H1 (cell line): Measurements from ENCODE around the gene SOX12. TPM values are rescaled to one million over a fixed set of nuclear protein-coding genes. Genes with fewer than 3 reads are reported as not detected.

Source experiments
- CTCF ChIA-PET: fragments of 300-600 bp; sonication (Branson Sonifier 250); formaldehyde crosslinking; loops from one replicate; lab custom pipeline; 2021; ENCODE audit not compliant: partially characterized antibody; lab: Charles Lee
- POLR2A ChIA-PET: fragments of 300-600 bp; sonication (Branson Sonifier 250); formaldehyde crosslinking; loops from one replicate; lab custom pipeline; 2021; ENCODE audit warnings: inconsistent platforms; ENCODE audit not compliant: partially characterized antibody; lab: Charles Lee
- DNase-seq, 2 experiments: peaks; one replicate each; pipeline versions ENCODE4 v3.0.0 to v3.0.0-alpha.2; 2010 to 2022; ENCODE audit warnings: low spot score in 2 of 2, low read depth in 1 of 2, mixed read lengths in 1 of 2
- FAIRE-seq: peaks from 2 replicates; lab custom pipeline; 2011; peaks lifted over from hg19 to GRCh38; lab: Jason Lieb, UNC
- H2AFZ ChIP-seq: 2 replicates; pipeline ENCODE4 v1.8.1; 2012; ENCODE audit warnings: low read length, inconsistent platforms
- H2AK5ac ChIP-seq: 2 replicates; pipeline ENCODE4 v1.6.1; 2013; ENCODE audit warnings: low read depth, low read length
- H2BK120ac ChIP-seq: replicated peaks from 2 replicates; pipeline ENCODE3; 2013; ENCODE audit warnings: low read depth, low read length, inconsistent platforms
- H2BK12ac ChIP-seq: 2 replicates; pipeline ENCODE4 v1.6.1; 2013; ENCODE audit warnings: low read depth, low read length
- H2BK15ac ChIP-seq: 2 replicates; pipeline ENCODE4 v1.6.1; 2013; ENCODE audit warnings: low read length
- H2BK20ac ChIP-seq: 2 replicates; pipeline ENCODE4 v1.6.1; 2013; ENCODE audit warnings: low read length
- H2BK5ac ChIP-seq: 2 replicates; pipeline ENCODE4 v1.6.1; 2013; ENCODE audit warnings: low read depth, low read length
- H3K14ac ChIP-seq: 2 replicates; pipeline ENCODE4 v1.6.1; 2013; ENCODE audit warnings: inconsistent platforms; ENCODE audit not compliant: insufficient read length
- H3K18ac ChIP-seq: 2 replicates; pipeline ENCODE4 v1.6.1; 2013; ENCODE audit warnings: low read length; ENCODE audit errors: extremely low read depth
- H3K23ac ChIP-seq: 2 replicates; pipeline ENCODE4 v1.6.1; 2013; ENCODE audit warnings: inconsistent platforms; ENCODE audit not compliant: insufficient read length
- H3K23me2 ChIP-seq: 2 replicates; pipeline ENCODE4 v1.6.1; 2013; ENCODE audit warnings: low read depth, low read length
- H3K27ac ChIP-seq: 2 replicates; pipeline ENCODE4 v1.6.1; 2011; ENCODE audit warnings: low read depth, low read length, inconsistent platforms
- H3K27me3 ChIP-seq, 4 experiments: replicated peaks in 1 of 4; 1 replicate in 1 of 4; 2 replicates in 3 of 4; pipeline versions ENCODE4 v1.6.1 to v1.8.1; 2011 to 2013; ENCODE audit warnings: low read length in 3 of 4, mild to moderate bottlenecking in 3 of 4, inconsistent platforms in 2 of 4, mixed read lengths in 2 of 4, moderate library complexity in 1 of 4; ENCODE audit not compliant: control insufficient read depth in 3 of 4, insufficient read depth in 3 of 4; ENCODE audit errors: extremely low read depth in 1 of 4
- H3K36me3 ChIP-seq, 4 experiments: 2 replicates each; pipeline versions ENCODE4 v1.6.1 to v1.8.1; 2011 to 2013; ENCODE audit warnings: mild to moderate bottlenecking in 4 of 4, low read length in 3 of 4, moderate library complexity in 2 of 4, control low read depth in 1 of 4, inconsistent platforms in 1 of 4; ENCODE audit not compliant: insufficient read depth in 4 of 4, control insufficient read depth in 2 of 4
- H3K4ac ChIP-seq: replicated peaks from 2 replicates; pipeline ENCODE3; 2013; ENCODE audit warnings: low read length, low read depth, mixed read lengths, inconsistent platforms; ENCODE audit not compliant: insufficient read length
- H3K4me1 ChIP-seq, 4 experiments: replicated peaks in 1 of 4; 1 replicate in 1 of 4; 2 replicates in 3 of 4; pipeline versions ENCODE4 v1.6.1 to v1.8.1; 2011 to 2013; ENCODE audit warnings: low read length in 3 of 4, inconsistent platforms in 2 of 4, mixed read lengths in 1 of 4; ENCODE audit not compliant: insufficient read depth in 4 of 4, control insufficient read depth in 3 of 4
- H3K4me2 ChIP-seq, 2 experiments: 2 replicates each; pipeline versions ENCODE4 v1.6.1 to v1.8.1; 2011 to 2013; ENCODE audit warnings: low read depth in 2 of 2, low read length in 2 of 2, control low read depth in 1 of 2, inconsistent platforms in 1 of 2, mild to moderate bottlenecking in 1 of 2; ENCODE audit not compliant: insufficient read depth in 1 of 2
- H3K4me3 ChIP-seq, 4 experiments: fragments of 200-600, 300-600 bp in 1 of 4; sonication (generic), shearing (Covaris generic), sonication (Bioruptor Twin) in 1 of 4; 2 replicates each; pipeline versions ENCODE4 v1.5.1 to v1.8.1; 2011 to 2016; ENCODE audit warnings: low read length in 4 of 4, low read depth in 3 of 4, control low read depth in 2 of 4, inconsistent platforms in 2 of 4, mild to moderate bottlenecking in 2 of 4, mixed read lengths in 1 of 4, moderate library complexity in 1 of 4; ENCODE audit not compliant: insufficient read depth in 2 of 4; ENCODE audit errors: extremely low read depth in 1 of 4
- H3K56ac ChIP-seq: replicated peaks from 2 replicates; pipeline ENCODE3; 2013; ENCODE audit warnings: low read depth, mild to moderate bottlenecking, mixed read lengths, low read length, inconsistent platforms; ENCODE audit not compliant: insufficient read length
- H3K79me1 ChIP-seq: 2 replicates; pipeline ENCODE4 v1.6.1; 2013; ENCODE audit warnings: low read depth, low read length, control low read depth
- H3K79me2 ChIP-seq, 2 experiments: 2 replicates each; pipeline versions ENCODE4 v1.6.1 to v1.8.1; 2012 to 2013; ENCODE audit warnings: low read length in 2 of 2, mild to moderate bottlenecking in 2 of 2, inconsistent platforms in 1 of 2; ENCODE audit not compliant: insufficient read depth in 2 of 2, control insufficient read depth in 1 of 2
- H3K9ac ChIP-seq, 4 experiments: replicated peaks in 1 of 4; 1 replicate in 1 of 4; 2 replicates in 3 of 4; pipeline versions ENCODE4 v1.6.1 to v1.8.1; 2011 to 2013; ENCODE audit warnings: low read depth in 3 of 4, low read length in 3 of 4, control low read depth in 2 of 4, mild to moderate bottlenecking in 2 of 4, moderate library complexity in 2 of 4, inconsistent platforms in 1 of 4; ENCODE audit errors: extremely low read depth in 1 of 4
- H3K9me3 ChIP-seq, 2 experiments: 2 replicates each; pipeline versions ENCODE4 v1.6.1 to v1.8.1; 2012 to 2013; ENCODE audit warnings: mild to moderate bottlenecking in 2 of 2, moderate library complexity in 2 of 2, control low read depth in 1 of 2, inconsistent platforms in 1 of 2, low read depth in 1 of 2, low read length in 1 of 2, mixed read lengths in 1 of 2; ENCODE audit not compliant: insufficient read depth in 2 of 2
- H4K20me1 ChIP-seq, 2 experiments: replicated peaks in 1 of 2; 2 replicates each; pipeline versions ENCODE3 to v1.8.1; 2011 to 2013; ENCODE audit warnings: inconsistent platforms in 2 of 2, low read length in 2 of 2, mild to moderate bottlenecking in 1 of 2; ENCODE audit not compliant: insufficient read depth in 2 of 2, control insufficient read depth in 1 of 2
- H4K5ac ChIP-seq: 2 replicates; pipeline ENCODE4 v1.6.1; 2013; ENCODE audit warnings: low read length, low read depth, mixed read lengths, inconsistent platforms; ENCODE audit not compliant: insufficient read length
- H4K8ac ChIP-seq: 2 replicates; pipeline ENCODE4 v1.8.0; 2013; ENCODE audit warnings: mild to moderate bottlenecking, moderate library complexity, low read length, inconsistent platforms; ENCODE audit not compliant: insufficient read depth; ENCODE audit errors: extremely low read depth
- H4K91ac ChIP-seq: replicated peaks from 2 replicates; pipeline ENCODE3; 2013; ENCODE audit warnings: low read length, mixed read lengths, inconsistent platforms; ENCODE audit not compliant: insufficient read length
- JUN ChIP-seq: IDR thresholded peaks from 2 replicates; pipeline ENCODE4 v1.6.1; 2011; ENCODE audit warnings: low read depth, mild to moderate bottlenecking, improper control_type of control experiment, low read length
- MAX ChIP-seq: IDR thresholded peaks from 2 replicates; pipeline ENCODE4 v1.6.1; 2012; ENCODE audit warnings: inconsistent platforms
- RFX5 ChIP-seq: IDR thresholded peaks from 2 replicates; pipeline ENCODE4 v1.6.1; 2011; ENCODE audit warnings: low read depth, low read length, improper control_type of control experiment, borderline replicate concordance
- RNF2 ChIP-seq: fragments of 200-900, 300-1000 bp; sonication (generic); IDR thresholded peaks from 2 replicates; pipeline ENCODE4 v1.7.1; 2016; ENCODE audit warnings: borderline replicate concordance, low read depth, mild to moderate bottlenecking, antibody characterized with exemption, low read length; ENCODE audit not compliant: poor library complexity, severe bottlenecking; ENCODE audit errors: missing control alignments
- SAP30 ChIP-seq: fragments of 300-600 bp; sonication (generic); IDR thresholded peaks from 2 replicates; pipeline ENCODE4 v1.7.1; 2012; ENCODE audit warnings: low read length, moderate library complexity, mild to moderate bottlenecking, inconsistent platforms; ENCODE audit not compliant: insufficient read depth, insufficient replicate concordance
- SIN3A ChIP-seq, 2 experiments: IDR thresholded peaks in 1 of 2; conservative IDR thresholded peaks in 1 of 2; 2 replicates each; pipeline ENCODE4 v1.6.1; 2011 to 2012; ENCODE audit warnings: low read length in 2 of 2, improper control_type of control experiment in 1 of 2, low read depth in 1 of 2, mild to moderate bottlenecking in 1 of 2
- TBP ChIP-seq: IDR thresholded peaks from 2 replicates; pipeline ENCODE4 v1.6.1; 2011; ENCODE audit warnings: low read depth, low read length, improper control_type of control experiment
- USF2 ChIP-seq: IDR thresholded peaks from 2 replicates; pipeline ENCODE4 v1.6.1; 2011; ENCODE audit warnings: low read length, improper control_type of control experiment
- WGBS, 2 experiments: shearing (Covaris generic) in 1 of 2; methylation state at CpG; one replicate each; pipeline versions ENCODE4 v1.1.6 to v1.1.7; 2013 to 2015; ENCODE audit warnings: low lambda C conversion rate in 2 of 2, mixed read lengths in 2 of 2, inconsistent platforms in 1 of 2, low coverage in 1 of 2, missing lambda C conversion rate in 1 of 2; ENCODE audit not compliant: insufficient replicate concordance in 2 of 2, insufficient coverage in 1 of 2, insufficient read length in 1 of 2; ENCODE audit errors: extremely low coverage in 1 of 2, missing lambda C conversion rate in 1 of 2; 5-methylcytosine and 5-hydroxymethylcytosine counted together
- polyA plus RNA-seq, 7 experiments: library from polyadenylated mRNA; depleted of rRNA in 3 of 7; stranded (reverse) in 5 of 7; unstranded in 2 of 7; fragments of >200 nt in 5 of 7; fragments of 200-250 nt in 2 of 7; gene quantifications; 1 replicate in 5 of 7; 2 replicates in 1 of 7; 4 replicates in 1 of 7; pipeline versions ENCODE4 v1.2.1 to v1.2.3, GENCODE V29; 2011 to 2013; ENCODE audit warnings: missing spikeins in 2 of 7, mixed read lengths in 2 of 7
- total RNA-seq: library from RNA; stranded (reverse); fragmentation: NEBNext Ultra II Directional; extraction: Animal tissue kit (Norgen Biotek cat#: 25700); gene quantifications from 2 replicates; pipeline ENCODE4 v1.2.1, GENCODE V29; 2021

SOX12 gene
- total and polyA plus RNA-seq, 2 of the 8 experiments (the other 6 are each of a cell fraction or from before 2014, with no cell fraction given), result 6.4 to 63.0 TPM

GRCh38 chr20:312866-313265 lies 12.5 kb upstream of the SOX12 start:
- peaks cover 4 to 9% (median 6%) of the 10 kb centered on the region in 4 experiments; a peak in 6 of 7 replicates for H3K4me1 ChIP-seq
- H3K23ac ChIP-seq, result no peak overlapping the region
- H3K79me1 ChIP-seq, result no peaks in the 10 kb centered on the region
- H2BK15ac ChIP-seq, result no peak overlapping the region
- H4K8ac ChIP-seq, result no peak overlapping the region
- H3K36me3 ChIP-seq, result no peaks in the 10 kb centered on the region
- H3K18ac ChIP-seq, result no peak overlapping the region
- no peak overlapping the region for H2BK120ac ChIP-seq
- no peak overlapping the region for H3K27ac ChIP-seq
- H3K14ac ChIP-seq, result no peak overlapping the region
- 77% methylated on average over 1 of the region's 1 CpG; no CpG with 5 or more reads in 1 of the 2 experiments for WGBS, 2 experiments
- no peak overlapping the region for H2BK12ac ChIP-seq
- no peak overlapping the region for H2BK20ac ChIP-seq
- ChIA-PET CTCF (interaction anchor here (1.3 to 2.4 kb wide), 2 partner anchors 8 to 19 kb away, joined by 7 read pairs; no protein-coding TSS in a partner anchor), POLR2A (interaction anchor here (0.9 to 6.4 kb wide), 3 partner anchors 10 to 34 kb away, joined by 3 to 97 read pairs (median 84); partner anchors contain the start of genes NRSN2, SOX12 and ZCCHC3)
- H2AFZ ChIP-seq, result no peak overlapping the region
- H3K9me3 ChIP-seq, result no peaks in the 10 kb centered on the region
- FAIRE-seq, result no peak
- H3K9ac ChIP-seq, result no peak overlapping the region
- H2AK5ac ChIP-seq, result no peak overlapping the region
- no peak overlapping the region for H3K4ac ChIP-seq
- H3K27me3 ChIP-seq, result no peaks in the 10 kb centered on the region
- DNase-seq, result no peak
- no peak overlapping the region for H3K4me2 ChIP-seq
- H3K4me3 ChIP-seq, result no peak overlapping the region
- no peak overlapping the region for H2BK5ac ChIP-seq
- H3K79me2 ChIP-seq, result no peaks in the 10 kb centered on the region
- H4K20me1 ChIP-seq, result no peaks in the 10 kb centered on the region
- no peak overlapping the region for H3K56ac ChIP-seq
- H4K91ac ChIP-seq, result no peak overlapping the region
- no peak overlapping the region for H4K5ac ChIP-seq
- H3K23me2 ChIP-seq, result peaks cover 4% of the 10 kb centered on the region
- TF ChIP-seq RFX5 (no peak), MAX (no peak), TBP (no peak), SIN3A (conservative IDR thresholded peaks at IDR 0.05 in 1 of 2, IDR thresholded peaks at IDR 0.05 in 1 of 2; ENCODE audit: low read depth in 1 of 2, low read length in 2 of 2) (no peak), USF2 (no peak), JUN (no peak), SAP30 (no peak), RNF2 (no peak)
